GM19455 (cell line): ENCODE measurements around the gene LCE2C.

Experiments
- ATAC-seq: cut with Tn5 transposase; IDR thresholded peaks from one replicate; pipeline ENCODE4 v1.9.1; 2021; ENCODE audit not compliant: unreplicated experiment

LCE2C gene

DNA sequence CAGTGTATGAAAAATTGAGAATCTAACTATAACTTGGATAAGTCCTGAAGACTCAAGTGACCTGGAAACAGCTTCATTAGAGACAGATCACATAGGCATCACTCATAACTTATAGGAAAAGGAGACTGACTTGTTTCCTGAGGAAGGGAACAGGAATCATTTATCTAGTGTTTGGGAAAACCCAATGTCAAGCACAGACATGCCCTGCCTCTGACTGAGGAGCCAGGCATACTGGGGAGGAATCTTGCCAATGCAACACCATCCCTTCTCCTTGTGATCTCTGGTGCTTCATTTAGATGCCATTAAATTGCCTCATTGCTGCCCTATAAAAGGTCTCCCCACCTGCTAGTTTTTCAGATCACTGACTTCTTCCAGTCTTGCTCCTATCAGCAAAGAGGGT lies 43.2 kb downstream of the LCE2C start:
- ATAC-seq, result no peak

- ATAC-seq, result no peak
Measured at GRCh38 chr1:152725261-152725660, 50.2 kb downstream of the LCE2C start.
